ENCODE data around the gene PDPN. TPM values are rescaled to one million over a fixed set of nuclear protein-coding genes. Genes with fewer than 3 reads are reported as not detected.
"Not testable (repeated sequence)": the region's sequence is repeated elsewhere in the genome, so short reads cannot be mapped to it uniquely, and the experiment has no call there.

The PDPN gene
- total RNA-seq, 2 donors from 2014 or later: not detected

- ATAC-seq (replicated peaks in 1 of 2) (no peak), DNase-seq (no peak)
- H3K27me3 Mint-ChIP-seq (ENCODE audit: low read depth): no peaks in the 10 kb centered on the region
- no peak overlapping the region for H3K4me3 Mint-ChIP-seq
- H3K9me3 Mint-ChIP-seq: no peaks in the 10 kb centered on the region
- no peak overlapping the region for H3K27ac Mint-ChIP-seq
- H3K4me1 Mint-ChIP-seq (ENCODE audit: low read depth): no peaks in the 10 kb centered on the region
- no peaks in the 10 kb centered on the region for H3K36me3 Mint-ChIP-seq (ENCODE audit: insufficient read depth in 2 of 2)
These were observed 28.8 kb upstream of the PDPN start for GRCh38 chr1:13554798-13555197.

GRCh38 chr1:13556224-13556764 lies 27.3 kb upstream of the PDPN start:
- H3K36me3 Mint-ChIP-seq (ENCODE audit: insufficient read depth in 2 of 2): no peaks in the 10 kb centered on the region
- H3K27me3 Mint-ChIP-seq (ENCODE audit: low read depth): peaks cover 4% of the 10 kb centered on the region
- no peaks in the 10 kb centered on the region for H3K4me1 Mint-ChIP-seq (ENCODE audit: low read depth)
- DNase-seq (no peak), ATAC-seq (replicated peaks in 1 of 2) (no peak)
- no peak overlapping the region for H3K4me3 Mint-ChIP-seq
- H3K9me3 Mint-ChIP-seq: no peaks in the 10 kb centered on the region
- no peak overlapping the region for H3K27ac Mint-ChIP-seq

GRCh38 chr1:13560541-13560940 lies 23.1 kb upstream of the PDPN start:
- no peak overlapping the region for H3K4me3 Mint-ChIP-seq
- no peaks in the 10 kb centered on the region for H3K4me1 Mint-ChIP-seq (ENCODE audit: low read depth)
- no peak for ATAC-seq (replicated peaks in 1 of 2)
- H3K36me3 Mint-ChIP-seq (ENCODE audit: insufficient read depth in 2 of 2): no peaks in the 10 kb centered on the region
- DNase-seq: no peak
- peaks cover 16% of the 10 kb centered on the region for H3K27me3 Mint-ChIP-seq (ENCODE audit: low read depth)
- no peaks in the 10 kb centered on the region for H3K9me3 Mint-ChIP-seq
- H3K27ac Mint-ChIP-seq: no peak overlapping the region

- not testable (repeated sequence) for H3K4me1 Mint-ChIP-seq (ENCODE audit: low read depth); DNase-seq; H3K27ac Mint-ChIP-seq; H3K9me3 Mint-ChIP-seq; H3K4me3 Mint-ChIP-seq; ATAC-seq (replicated peaks in 1 of 2); H3K36me3 Mint-ChIP-seq (ENCODE audit: insufficient read depth in 2 of 2)
- H3K27me3 Mint-ChIP-seq (ENCODE audit: low read depth): peaks cover 16% of the 10 kb centered on the region
These were observed 20.7 kb upstream of the PDPN start for GRCh38 chr1:13562981-13563380.

- H3K36me3 Mint-ChIP-seq (ENCODE audit: insufficient read depth in 2 of 2): no peaks in the 10 kb centered on the region
- no peaks in the 10 kb centered on the region for H3K9me3 Mint-ChIP-seq
- H3K4me3 Mint-ChIP-seq: no peak overlapping the region
- ATAC-seq (replicated peaks in 1 of 2): no peak
- no peak overlapping the region for H3K27ac Mint-ChIP-seq
- H3K4me1 Mint-ChIP-seq (ENCODE audit: low read depth): no peaks in the 10 kb centered on the region
- DNase-seq: no peak
- H3K27me3 Mint-ChIP-seq (ENCODE audit: low read depth): peaks cover 16% of the 10 kb centered on the region
These were observed 19.6 kb upstream of the PDPN start for GRCh38 chr1:13564073-13564472.

GRCh38 chr1:13570435-13570834 lies 13.2 kb upstream of the PDPN start:
- DNase-seq; H3K36me3 Mint-ChIP-seq (ENCODE audit: insufficient read depth in 2 of 2); H3K4me3 Mint-ChIP-seq; ATAC-seq (replicated peaks in 1 of 2); H3K27ac Mint-ChIP-seq; H3K9me3 Mint-ChIP-seq; H3K4me1 Mint-ChIP-seq (ENCODE audit: low read depth): not testable (repeated sequence)
- H3K27me3 Mint-ChIP-seq (ENCODE audit: low read depth): peaks cover 25% of the 10 kb centered on the region

GRCh38 chr1:13570924-13571323 lies 12.7 kb upstream of the PDPN start:
- H3K27ac Mint-ChIP-seq: no peak overlapping the region

GRCh38 chr1:13573586-13573985 lies 10.0 kb upstream of the PDPN start:
- DNase-seq (no peak), ATAC-seq (replicated peaks in 1 of 2) (no peak)
- H3K27me3 Mint-ChIP-seq (ENCODE audit: low read depth): peaks cover 25% of the 10 kb centered on the region
- no peaks in the 10 kb centered on the region for H3K4me1 Mint-ChIP-seq (ENCODE audit: low read depth)
- no peaks in the 10 kb centered on the region for H3K9me3 Mint-ChIP-seq
- no peak overlapping the region for H3K4me3 Mint-ChIP-seq
- no peaks in the 10 kb centered on the region for H3K36me3 Mint-ChIP-seq (ENCODE audit: insufficient read depth in 2 of 2)
- H3K27ac Mint-ChIP-seq: no peak overlapping the region

More at GRCh38 chr1:13570924-13571323, 12.7 kb upstream of the PDPN start:
- H3K36me3 Mint-ChIP-seq (ENCODE audit: insufficient read depth in 2 of 2): no peaks in the 10 kb centered on the region
- no peak overlapping the region for H3K4me3 Mint-ChIP-seq
- peaks cover 25% of the 10 kb centered on the region for H3K27me3 Mint-ChIP-seq (ENCODE audit: low read depth)
- no peaks in the 10 kb centered on the region for H3K4me1 Mint-ChIP-seq (ENCODE audit: low read depth)
- DNase-seq (no peak), ATAC-seq (replicated peaks in 1 of 2) (no peak)
- no peaks in the 10 kb centered on the region for H3K9me3 Mint-ChIP-seq

- H3K27me3 Mint-ChIP-seq (ENCODE audit: low read depth): peaks cover 28% of the 10 kb centered on the region
- no peaks in the 10 kb centered on the region for H3K4me1 Mint-ChIP-seq (ENCODE audit: low read depth)
- H3K9me3 Mint-ChIP-seq: no peaks in the 10 kb centered on the region
- H3K27ac Mint-ChIP-seq: no peak overlapping the region
- H3K4me3 Mint-ChIP-seq: no peak overlapping the region
- ATAC-seq (replicated peaks in 1 of 2): no peak
- DNase-seq: no peak
- no peaks in the 10 kb centered on the region for H3K36me3 Mint-ChIP-seq (ENCODE audit: insufficient read depth in 2 of 2)
These were observed 6.7 kb upstream of the PDPN start for GRCh38 chr1:13576926-13577325.

GRCh38 chr1:13577846-13578245 lies 5.8 kb upstream of the PDPN start:
- Mint-ChIP-seq H3K27me3 (ENCODE audit: low read depth) (peaks cover 28% of the 10 kb centered on the region), H3K27ac (no peak overlapping the region), H3K9me3 (no peaks in the 10 kb centered on the region), H3K4me1 (ENCODE audit: low read depth) (no peaks in the 10 kb centered on the region), H3K4me3 (no peak overlapping the region), H3K36me3 (ENCODE audit: insufficient read depth in 2 of 2) (no peaks in the 10 kb centered on the region)
- DNase-seq (no peak), ATAC-seq (replicated peaks in 1 of 2) (no peak)

- Mint-ChIP-seq H3K36me3 (ENCODE audit: insufficient read depth in 2 of 2) (no peaks in the 10 kb centered on the region), H3K4me3 (no peak overlapping the region), H3K4me1 (ENCODE audit: low read depth) (no peaks in the 10 kb centered on the region), H3K27ac (no peak overlapping the region), H3K9me3 (no peaks in the 10 kb centered on the region), H3K27me3 (ENCODE audit: low read depth) (peaks cover 57% of the 10 kb centered on the region)
- DNase-seq (no peak), ATAC-seq (replicated peaks in 1 of 2) (no peak)
These were observed 2.2 kb upstream of the PDPN start for GRCh38 chr1:13581446-13581845.

- ATAC-seq (replicated peaks in 1 of 2) (no peak), DNase-seq (no peak)
- Mint-ChIP-seq H3K27me3 (ENCODE audit: low read depth) (peaks cover 59% of the 10 kb centered on the region), H3K27ac (no peak overlapping the region), H3K36me3 (ENCODE audit: insufficient read depth in 2 of 2) (no peaks in the 10 kb centered on the region), H3K4me1 (ENCODE audit: low read depth) (no peaks in the 10 kb centered on the region), H3K9me3 (no peaks in the 10 kb centered on the region), H3K4me3 (no peak overlapping the region)
These were observed 754 bp upstream of the PDPN start for GRCh38 chr1:13582713-13583443.

- H3K9me3 Mint-ChIP-seq: no peaks in the 10 kb centered on the region
- peaks cover 53% of the 10 kb centered on the region for H3K27me3 Mint-ChIP-seq (ENCODE audit: low read depth)
- no peaks in the 10 kb centered on the region for H3K4me1 Mint-ChIP-seq (ENCODE audit: low read depth)
- no peak overlapping the region for H3K27ac Mint-ChIP-seq
- H3K36me3 Mint-ChIP-seq (ENCODE audit: insufficient read depth in 2 of 2): no peaks in the 10 kb centered on the region
- DNase-seq: no peak
- ATAC-seq (replicated peaks in 1 of 2): no peak
- no peak overlapping the region for H3K4me3 Mint-ChIP-seq
These were observed 547 bp downstream of the PDPN start for GRCh38 chr1:13583966-13584791.

All from activated T-cell treated with anti-CD3 and anti-CD28 coated beads, Interleukin-2, amount 50 U/mL, for 72 hours (primary cell).